Sciatic nerve (tissue), 2 donors: ENCODE results near the gene TUBA4B. TPM values are rescaled to one million over a fixed set of nuclear protein-coding genes. Genes with fewer than 3 reads are reported as not detected.
"Not testable (repeated sequence)": the region's sequence is repeated elsewhere in the genome, so short reads cannot be mapped to it uniquely, and the experiment has no call there.

ENCODE experiments used
- ATAC-seq: fragments of 200-7000 bp; cut with Tn5 transposase; one replicate; pipeline ENCODE4 v1.9.1; 2020; ENCODE audit warnings: mild to moderate bottlenecking, moderate library complexity
- DNase-seq: peaks from one replicate; pipeline ENCODE4 v3.0.0-alpha.2; 2020; ENCODE audit warnings: low spot score
- intact Hi-C: fragments of 100-400 bp; cut with DNase I; formaldehyde crosslinking; loops from one replicate; pipeline ENCODE4 v1.14.2; 2022
- microRNA-seq: library from miRNA; unstranded; fragments of <30 nt; microRNA quantifications from one replicate; pipeline ENCODE4 v1.2.0, GENCODE V29; 2020
- total RNA-seq: library from RNA; stranded (reverse); fragmentation: NEBNext Ultra II Directional; extraction: Animal tissue kit (Norgen Biotek cat#: 25700); gene quantifications from one replicate; pipeline ENCODE4 v1.2.1, GENCODE V29; 2021
- donor health status: DM: no; HTN: no; CAD: no.
- donor health status: DM: no; HTN: no; CAD: no.

The TUBA4B gene
- total RNA-seq, 1 donor from 2014 or later: not detected

DNA sequence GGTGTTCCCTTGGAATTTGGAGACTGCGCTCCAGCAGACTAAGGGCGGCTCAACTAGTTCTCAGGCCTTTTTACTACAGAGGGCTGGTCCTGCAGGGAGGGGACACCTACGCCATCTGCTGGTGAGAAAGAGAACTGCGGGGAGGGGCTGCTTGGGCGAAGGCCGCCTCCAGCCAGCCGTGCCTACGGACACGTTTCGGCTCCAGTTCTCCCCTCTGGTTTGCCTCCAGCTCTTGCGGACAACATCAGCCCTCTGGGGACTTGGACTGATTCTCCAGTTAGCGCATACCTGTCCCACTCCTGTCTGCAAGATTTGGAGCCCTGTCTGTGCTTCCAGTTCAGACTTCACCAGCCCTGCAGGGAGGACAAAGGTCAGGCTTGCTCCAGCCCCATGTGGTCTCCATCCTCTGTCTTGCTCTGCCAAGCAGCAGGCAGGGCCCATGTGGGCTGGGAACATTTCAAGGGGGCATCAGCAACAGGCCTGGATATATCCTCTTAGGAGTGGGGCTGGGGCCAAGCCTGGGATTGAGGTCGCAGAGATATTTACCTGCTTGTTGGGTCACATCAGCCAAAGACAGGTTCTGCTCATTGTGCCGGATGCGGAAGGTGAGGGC is 45.8 kb downstream of the TUBA4B start:
- DNase-seq: peak; percentile 94
- intact Hi-C loops: loop anchor here (5.0 kb wide), 1 partner anchor 137 kb away; the partner anchor contains the start of gene NHEJ1
- ATAC-seq: peak; percentile 80

DNA sequence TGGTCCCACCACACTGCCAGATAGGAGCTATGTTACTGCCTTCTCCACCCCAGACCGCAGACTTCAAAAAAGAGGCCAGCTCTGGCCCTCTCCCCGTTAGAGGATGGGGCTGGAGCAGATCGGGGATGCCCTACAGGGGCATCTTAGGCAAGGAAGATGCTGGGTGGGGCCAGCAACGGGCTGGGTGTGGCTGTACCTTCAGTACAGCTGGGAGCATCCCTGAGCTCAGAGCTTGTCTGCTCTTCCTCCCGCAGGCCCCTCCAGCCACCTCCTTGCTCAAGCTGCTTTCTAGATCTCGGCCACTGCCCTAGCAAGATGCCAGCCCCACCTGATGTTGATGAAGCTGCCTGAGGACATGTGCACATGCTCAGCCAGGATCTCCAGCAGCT is 46.3 kb downstream of the TUBA4B start:
- intact Hi-C loops: loop anchor here (5.0 kb wide), 1 partner anchor 137 kb away; the partner anchor contains the start of gene NHEJ1
- ATAC-seq (no peak), DNase-seq (no peak)

DNA sequence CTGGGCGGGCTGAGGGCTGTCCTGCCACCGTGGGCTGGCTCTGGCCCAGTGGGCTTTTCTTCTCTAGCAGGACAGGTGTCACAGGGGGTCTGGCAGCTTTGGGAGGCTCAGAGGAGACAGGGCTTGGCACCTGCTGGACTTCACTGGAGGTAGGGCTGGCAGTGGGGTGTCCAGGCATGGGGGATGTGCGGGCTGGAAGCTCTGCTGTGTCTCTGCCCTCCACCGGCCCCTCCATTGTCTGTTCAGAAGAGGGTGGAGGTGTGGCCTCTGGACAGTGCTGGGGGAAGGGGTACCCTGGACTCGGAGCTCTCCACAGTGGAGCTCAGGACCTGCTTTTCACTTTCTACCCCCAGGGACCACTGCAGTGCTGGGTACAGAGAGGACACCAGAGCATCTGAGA is 47.0 kb downstream of the TUBA4B start:
- intact Hi-C loops: loop anchor here (10.0 kb wide), 1 partner anchor 85 kb away; the partner anchor contains the start of gene DNPEP
- ATAC-seq: no peak
- DNase-seq: no peak

DNA sequence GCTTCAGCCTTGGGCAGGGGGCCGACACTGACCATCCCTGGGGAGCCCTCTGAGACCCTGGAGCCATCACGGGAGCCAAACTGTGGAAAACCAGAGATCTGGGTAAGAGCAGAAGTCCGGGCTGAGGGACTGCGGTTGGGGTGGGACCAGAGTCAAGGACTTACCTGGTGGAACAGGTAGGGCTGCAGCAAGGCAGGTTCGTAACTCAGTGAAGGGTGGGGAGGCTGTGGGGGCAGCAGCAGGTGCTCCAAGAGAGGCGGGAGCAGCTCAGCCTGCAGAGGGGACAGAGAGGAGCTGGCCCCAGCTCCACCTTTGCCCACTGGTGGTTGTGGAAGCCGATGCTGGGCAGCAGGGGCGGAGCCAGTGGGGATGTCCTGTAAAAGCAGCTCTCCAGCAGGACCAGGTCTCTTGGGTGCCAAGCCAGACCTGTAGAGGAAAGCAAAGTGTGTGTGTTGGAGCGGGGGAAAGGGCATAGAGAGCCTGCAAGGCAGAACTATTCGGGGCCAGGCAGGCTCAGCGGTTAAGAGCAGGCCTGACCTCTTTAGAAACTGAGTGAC is 49.4 kb downstream of the TUBA4B start:
- no peak for ATAC-seq
- intact Hi-C loops: loop anchor here (10.0 kb wide), 1 partner anchor 82 kb away; the partner anchor contains the start of gene DNPEP

DNA sequence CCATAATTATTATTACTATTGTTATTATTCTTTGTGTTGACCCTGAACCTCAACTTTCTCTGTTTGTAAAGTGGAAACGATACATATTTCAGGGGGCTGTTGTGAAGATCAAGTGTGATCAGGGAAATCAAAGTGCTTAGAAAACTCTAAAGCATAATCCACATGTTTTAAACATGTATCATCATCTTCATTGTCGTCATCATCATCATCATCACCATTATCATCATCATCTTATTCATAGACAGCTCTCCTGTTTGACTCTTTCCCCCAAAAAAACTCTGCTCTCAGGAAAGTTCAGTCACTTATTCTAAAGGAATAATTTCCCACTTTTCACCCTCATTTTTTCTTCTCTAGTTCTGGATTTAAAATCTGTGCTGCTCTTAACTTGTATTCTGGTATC is 51.2 kb downstream of the TUBA4B start:
- no peak for ATAC-seq
- no peak for DNase-seq
- intact Hi-C loops: loop anchor here (10.0 kb wide), 1 partner anchor 81 kb away; the partner anchor contains the start of gene DNPEP

More for the DNA sequence above, 49.4 kb downstream of the TUBA4B start:
- no peak for DNase-seq

DNA sequence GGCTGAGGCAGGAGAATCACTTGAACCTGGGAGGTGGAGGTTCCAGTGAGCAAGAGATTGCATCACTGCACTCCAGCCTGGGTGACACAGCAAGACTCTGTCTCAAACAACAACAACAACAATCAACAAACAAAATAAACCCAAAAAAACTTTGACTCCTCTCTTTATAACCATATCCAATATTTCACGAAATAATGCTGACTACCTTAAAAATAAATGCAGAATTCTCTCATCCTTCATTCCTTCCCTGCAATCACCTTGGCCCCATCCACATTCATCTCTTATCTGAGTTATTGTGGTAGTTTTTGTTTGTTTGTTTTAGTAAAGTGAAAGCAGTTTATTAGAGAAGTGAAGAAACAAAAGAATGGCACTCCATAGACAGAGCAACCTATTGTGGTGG is 53.0 kb downstream of the TUBA4B start:
- DNase-seq (no peak), ATAC-seq (no peak)
- intact Hi-C loops: loop anchor here (10.0 kb wide), 1 partner anchor 79 kb away; the partner anchor contains the start of gene DNPEP

DNA sequence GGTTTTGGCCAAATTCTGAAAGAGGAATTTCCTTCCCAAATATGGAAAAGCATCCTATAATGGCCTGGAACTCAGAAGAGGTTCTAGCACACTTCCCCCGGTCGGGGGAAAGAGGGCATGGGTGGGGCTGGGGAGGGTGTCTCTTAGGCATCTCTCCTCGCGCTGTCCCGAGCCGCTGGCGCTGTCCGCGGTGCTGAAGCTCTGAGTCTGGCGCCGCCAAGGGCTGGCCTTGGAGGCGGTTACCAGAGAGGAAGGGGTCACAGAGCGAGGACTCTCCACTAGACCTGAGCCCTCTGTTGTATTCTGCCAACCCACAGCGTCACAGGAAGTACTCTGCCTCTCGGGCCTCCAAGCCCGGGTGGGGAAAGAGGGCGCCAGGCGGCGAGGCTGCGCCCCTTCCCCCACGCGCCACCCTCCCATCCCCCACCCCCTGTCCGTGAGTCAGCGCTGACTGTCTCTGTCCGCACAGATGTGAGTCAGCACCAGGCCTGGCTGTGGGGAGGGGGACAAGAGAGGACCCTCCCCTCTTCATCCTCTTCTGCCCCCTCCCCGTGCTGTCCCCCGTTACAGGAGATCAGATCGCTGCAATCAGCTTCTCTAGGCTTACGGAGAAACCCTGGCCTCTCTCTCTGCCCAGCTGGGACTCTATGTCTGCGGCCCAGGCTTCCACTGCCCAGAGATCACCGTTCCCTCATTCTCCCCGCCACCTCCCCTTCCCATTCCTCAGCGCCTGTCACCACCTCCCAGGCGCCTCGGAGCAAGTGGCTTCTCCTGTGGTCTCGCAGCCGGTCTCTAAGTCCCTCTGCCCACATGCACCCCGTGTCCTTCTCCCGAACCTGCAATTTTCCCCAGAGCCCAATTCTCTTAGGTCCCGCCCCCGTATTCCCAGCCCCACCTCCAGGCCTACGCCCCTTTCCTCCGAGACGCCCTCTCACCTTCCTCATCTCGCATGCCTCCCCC is 55.4 kb downstream of the TUBA4B start:
- ATAC-seq: peak; percentile 82
- intact Hi-C loops: loop anchor here (10.0 kb wide), 1 partner anchor 76 kb away; the partner anchor contains the start of gene DNPEP
- DNase-seq: peak; percentile 79

DNA sequence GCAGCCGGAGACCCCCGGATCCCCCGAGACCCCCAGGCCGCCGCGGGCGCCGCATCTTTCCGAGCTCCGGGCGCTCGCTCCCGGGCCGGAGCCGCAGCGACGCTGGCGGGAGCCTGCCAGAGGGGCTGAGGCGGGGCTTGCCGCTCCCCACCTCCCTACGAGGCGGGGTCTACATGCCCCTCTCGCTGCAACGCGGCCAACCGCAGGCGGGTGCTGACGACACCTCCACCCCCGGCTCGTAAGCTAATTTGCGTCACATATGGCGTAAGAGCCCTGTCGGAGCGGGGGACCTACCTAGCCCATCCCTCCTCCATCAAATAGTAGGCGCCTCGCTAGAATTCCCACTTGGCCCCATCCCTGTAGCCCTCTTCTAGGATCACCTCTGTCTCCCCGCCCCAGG is 56.2 kb downstream of the TUBA4B start, which contains the start of gene PTPRN:
TSS of gene PTPRN (minus strand) at position 124 of the 400 bp plus-strand sequence. CDS start at position 55, 69 bp downstream.
- intact Hi-C loops: loop anchor here (10.0 kb wide), 1 partner anchor 76 kb away; the partner anchor contains the start of gene DNPEP
- ATAC-seq (no peak), DNase-seq (no peak)

DNA sequence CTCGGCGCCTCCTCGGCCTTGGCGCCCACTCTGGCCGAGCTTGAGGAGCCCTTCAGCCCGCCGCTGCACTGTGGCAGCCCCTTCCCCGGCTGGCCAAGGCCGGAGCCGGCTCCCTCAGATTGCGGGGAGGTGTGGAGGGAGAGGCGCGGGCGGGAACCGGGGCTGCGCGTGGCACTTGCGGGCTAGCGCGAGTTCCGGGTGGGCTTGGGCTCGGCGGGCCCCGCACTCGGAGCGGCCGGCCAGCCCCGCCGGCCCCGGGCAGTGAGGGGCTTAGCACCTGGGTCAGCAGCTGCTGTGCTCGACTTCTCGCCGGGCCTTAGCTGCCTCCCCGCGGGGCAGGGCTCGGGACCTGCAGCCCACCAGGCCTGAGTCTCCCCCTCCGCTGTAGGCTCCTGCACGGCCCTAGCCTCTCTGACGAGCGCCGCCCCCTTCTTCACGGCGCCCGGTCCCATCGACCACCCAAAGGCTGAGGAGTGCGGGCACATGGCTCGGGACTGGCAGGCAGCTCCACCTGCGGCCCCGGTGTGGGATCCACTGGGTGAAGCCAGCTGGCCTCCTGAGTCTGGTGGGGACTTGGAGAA is 59.7 kb downstream of the TUBA4B start:
- DNase-seq, intact Hi-C loops, ATAC-seq: not testable (repeated sequence)

DNA sequence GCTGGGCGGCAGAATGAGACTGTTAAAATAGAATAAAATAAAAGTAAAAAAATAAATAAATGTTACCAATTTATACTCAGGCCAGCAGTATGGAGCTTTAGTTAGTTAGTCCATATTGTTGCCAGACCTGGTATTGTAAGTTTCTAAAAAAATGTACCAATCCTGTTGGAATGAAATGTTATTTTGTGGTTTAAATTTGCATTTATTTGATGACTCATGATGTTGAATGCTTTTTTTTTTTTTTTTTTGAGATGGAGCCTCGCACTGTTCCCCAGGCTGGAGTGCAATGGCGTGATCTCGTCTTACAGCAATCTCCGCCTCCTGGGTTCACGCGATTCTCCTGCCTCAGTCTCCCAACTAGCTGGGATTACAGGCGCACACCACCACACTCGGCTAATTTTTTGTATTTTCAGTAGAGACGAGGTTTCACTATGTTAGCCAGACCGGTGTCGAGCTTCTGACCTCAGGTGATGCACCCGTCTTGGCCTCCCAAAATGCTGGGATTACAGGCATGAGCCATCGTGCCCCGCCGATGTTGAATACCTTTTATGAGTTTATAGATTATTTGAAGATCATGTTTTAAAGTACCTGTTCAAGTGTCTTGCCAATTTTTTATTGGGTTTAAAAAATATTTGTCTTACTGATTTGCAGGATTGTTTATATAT is 61.9 kb downstream of the TUBA4B start:
- DNase-seq (no peak), ATAC-seq (no peak)
- intact Hi-C loops: no loop called here

Small RNAs within 50 kb of the gene (microRNA-seq; reads per million reads assigned to microRNA genes)
- 1.4 reads per million for gene MIR153-1

Other genes starting within 250 kb of the TUBA4B start
- gene CFAP65, start 211.7 kb upstream of the TUBA4B start, total RNA-seq: 0.18 TPM
- gene IHH, start 192.3 kb upstream of the TUBA4B start, total RNA-seq: 0.22 TPM
- gene NHEJ1, start 92.4 kb upstream of the TUBA4B start, total RNA-seq: 15.0 TPM
- gene SLC23A3, start 83.2 kb upstream of the TUBA4B start, total RNA-seq: 3.3 TPM
- 55.8 TPM for gene CNPPD1, start 76.3 kb upstream of the TUBA4B start, total RNA-seq
- 75.7 TPM for gene RETREG2, start 75.0 kb upstream of the TUBA4B start, total RNA-seq
- 40.8 TPM for gene ZFAND2B, start 46.5 kb upstream of the TUBA4B start, total RNA-seq
- 32.6 TPM for gene ABCB6, start 34.3 kb upstream of the TUBA4B start, total RNA-seq
- gene ATG9A, start 23.6 kb upstream of the TUBA4B start, total RNA-seq: 39.9 TPM
- gene ANKZF1, start 23.4 kb upstream of the TUBA4B start, total RNA-seq: 46.9 TPM
- gene GLB1L, start 7.8 kb upstream of the TUBA4B start, total RNA-seq: 4.2 TPM
- gene STK16, start 7.8 kb upstream of the TUBA4B start, total RNA-seq: 16.5 TPM
- 12.5 TPM for gene TUBA4A, start 675 bp downstream of the TUBA4B start, total RNA-seq
- 120 TPM for gene DNAJB2, start 26.1 kb downstream of the TUBA4B start, total RNA-seq
- 0.58 TPM for gene PTPRN, start 56.2 kb downstream of the TUBA4B start, total RNA-seq
- not detected for gene RESP18, start 79.5 kb downstream of the TUBA4B start, total RNA-seq
- gene DNPEP, start 134.7 kb downstream of the TUBA4B start, total RNA-seq: 41.8 TPM
- 1.4 TPM for gene DES, start 165.1 kb downstream of the TUBA4B start, total RNA-seq
- 7.2 TPM for gene SPEG, start 181.6 kb downstream of the TUBA4B start, total RNA-seq
- 25.9 TPM for gene GMPPA, start 245.6 kb downstream of the TUBA4B start, total RNA-seq